K562 (cell line): Measurements from ENCODE around the gene GFRA1. TPM values are rescaled to one million over a fixed set of nuclear protein-coding genes. Genes with fewer than 3 reads are reported as not detected.

Source experiments
- ATAC-seq: fragments of 200-7000 bp; cut with Tn5 transposase; 3 replicates; pipeline ENCODE4 v1.9.1; 2020; ENCODE audit warnings: moderate library complexity
- BruUV-seq: library from RNA; stranded (reverse); fragments of 400-500 nt; replicated peaks from 2 replicates; lab custom pipeline; 2021; lab: Mats Ljungman, UMichigan
- CTCF ChIA-PET: fragments of 300-600 bp; formaldehyde crosslinking; extraction: SDS; loops from one replicate; lab custom pipeline; 2021; ENCODE audit warnings: low intra/inter-chr PET ratio; lab: Yijun Ruan, JAX
- POLR2A ChIA-PET: fragments of 300-600, 350-650 bp; sonication (Branson Sonifier 250); formaldehyde crosslinking; extraction: SDS; loops from one replicate; lab custom pipeline; 2021; ENCODE audit warnings: antibody characterized with exemption, inconsistent platforms; lab: Yijun Ruan, JAX
- DNase-seq, 4 experiments: peaks; one replicate each; pipeline versions ENCODE4 v3.0.0 to v3.0.0-alpha.2; 2011 to 2018; ENCODE audit warnings: low spot score in 3 of 4, mixed read lengths in 3 of 4; ENCODE audit errors: extremely low read depth in 1 of 4
- FAIRE-seq: peaks from 2 replicates; lab custom pipeline; 2011; peaks lifted over from hg19 to GRCh38; lab: Jason Lieb, UNC
- H2AFZ ChIP-seq: 2 replicates; pipeline ENCODE4 v1.6.0; 2011; ENCODE audit warnings: low read depth, low read length, control low read depth, inconsistent platforms
- H3K27ac ChIP-seq: fragments of 200-600 bp; 3 replicates; pipeline ENCODE4 v1.8.0; 2011; ENCODE audit warnings: low read depth, mild to moderate bottlenecking, control low read depth, inconsistent platforms, low read length, moderate library complexity, mixed read lengths; ENCODE audit errors: extremely low read depth
- H3K27me3 ChIP-seq, 2 experiments: fragments of 300-600 bp in 1 of 2; 2 replicates in 1 of 2; 3 replicates in 1 of 2; pipeline versions ENCODE4 v1.6.0 to v1.8.0; 2011; ENCODE audit warnings: inconsistent platforms in 2 of 2, low read length in 2 of 2, mild to moderate bottlenecking in 1 of 2, mixed read lengths in 1 of 2, moderate library complexity in 1 of 2; ENCODE audit not compliant: control insufficient read depth in 2 of 2, insufficient read depth in 2 of 2
- H3K36me3 ChIP-seq: fragments of 300-600 bp; 3 replicates; pipeline ENCODE4 v1.8.0; 2011; ENCODE audit warnings: mild to moderate bottlenecking, low read length, inconsistent platforms; ENCODE audit not compliant: control insufficient read depth, insufficient read depth
- H3K4me1 ChIP-seq, 2 experiments: fragments of 200-600 bp in 1 of 2; replicated peaks in 1 of 2; 2 replicates in 1 of 2; 3 replicates in 1 of 2; pipeline versions ENCODE4 v1.5.1 to v1.8.0; 2011; ENCODE audit warnings: inconsistent platforms in 2 of 2, low read length in 2 of 2, mild to moderate bottlenecking in 1 of 2, mixed read lengths in 1 of 2, moderate library complexity in 1 of 2; ENCODE audit not compliant: control insufficient read depth in 2 of 2, insufficient read depth in 2 of 2
- H3K4me2 ChIP-seq: 2 replicates; pipeline ENCODE4 v1.6.1; 2011; ENCODE audit warnings: low read length, control low read depth, inconsistent platforms, mixed read lengths; ENCODE audit not compliant: insufficient read depth
- H3K4me3 ChIP-seq: fragments of 200-600 bp; sonication (generic), shearing (Covaris generic); 2 replicates; pipeline ENCODE4 v1.5.1; 2016; ENCODE audit warnings: control low read depth, inconsistent platforms
- H3K79me2 ChIP-seq: fragments of 200-600 bp; 3 replicates; pipeline ENCODE4 v1.8.0; 2011; ENCODE audit warnings: low read length, inconsistent platforms; ENCODE audit not compliant: control insufficient read depth, insufficient read depth
- H3K9ac ChIP-seq, 2 experiments: 2 replicates each; pipeline versions ENCODE4 v1.6.0 to v1.6.1; 2011; ENCODE audit warnings: low read depth in 2 of 2, low read length in 2 of 2, control low read depth in 1 of 2, inconsistent platforms in 1 of 2, mild to moderate bottlenecking in 1 of 2, mixed read lengths in 1 of 2; ENCODE audit not compliant: insufficient read depth in 1 of 2
- H3K9me1 ChIP-seq: one replicate; pipeline ENCODE4 v1.6.0; 2011; ENCODE audit warnings: inconsistent platforms, mild to moderate bottlenecking, low read length, moderate library complexity; ENCODE audit not compliant: control insufficient read depth, insufficient read depth
- H3K9me3 ChIP-seq: replicated peaks from 2 replicates; pipeline ENCODE4 v1.5.1; 2011; ENCODE audit warnings: low read depth, low read length, inconsistent platforms; ENCODE audit not compliant: control insufficient read depth, insufficient read depth
- H4K20me1 ChIP-seq: replicated peaks from 2 replicates; pipeline ENCODE4 v1.6.1; 2011; ENCODE audit warnings: low read length, inconsistent platforms, mixed read lengths; ENCODE audit not compliant: control insufficient read depth, insufficient read depth
- ARID3A ChIP-seq: IDR thresholded peaks from 2 replicates; pipeline ENCODE4 v1.6.1; 2012; ENCODE audit warnings: low read depth, low read length, improper control_type of control experiment, borderline replicate concordance
- DNMT1 ChIP-seq: fragments of 450-650 bp; IDR thresholded peaks from 2 replicates; pipeline ENCODE4 v1.6.1; 2016; ENCODE audit warnings: antibody characterized with exemption, mild to moderate bottlenecking
- FOXK2 ChIP-seq, 2 experiments: fragments of 450-650 bp; IDR thresholded peaks in 1 of 2; conservative IDR thresholded peaks in 1 of 2; 2 replicates each; pipeline ENCODE4 v1.6.1; 2016; ENCODE audit warnings: low read depth in 2 of 2, mild to moderate bottlenecking in 1 of 2
- L3MBTL2 ChIP-seq: fragments of 450-650 bp; IDR thresholded peaks from 2 replicates; pipeline ENCODE4 v1.6.1; 2016; ENCODE audit warnings: mild to moderate bottlenecking, moderate library complexity
- MNT ChIP-seq, 2 experiments: fragments of 450-650 bp; conservative IDR thresholded peaks; 2 replicates each; pipeline ENCODE4 v1.6.1; 2017; ENCODE audit warnings: mild to moderate bottlenecking in 2 of 2, moderate library complexity in 2 of 2
- NFATC3 ChIP-seq: fragments of 450-650 bp; IDR thresholded peaks from 2 replicates; pipeline ENCODE4 v1.6.1; 2017; ENCODE audit warnings: mild to moderate bottlenecking
- RNF2 ChIP-seq: sonication (generic); IDR thresholded peaks from 2 replicates; pipeline ENCODE4 v1.6.1; 2016
- SPI1 ChIP-seq: IDR thresholded peaks from 2 replicates; pipeline ENCODE4 v1.6.1; 2011; ENCODE audit warnings: low read depth, low read length, control low read depth, borderline replicate concordance
- TRIM28 ChIP-seq: fragments of 450-650 bp; IDR thresholded peaks from 2 replicates; pipeline ENCODE4 v1.6.1; 2017
- ZMIZ1 ChIP-seq, 2 experiments: fragments of 150-350 bp in 1 of 2; IDR thresholded peaks; 2 replicates each; pipeline ENCODE4 v1.6.1; 2012 to 2016; ENCODE audit warnings: low read depth in 2 of 2, low read length in 2 of 2, mild to moderate bottlenecking in 1 of 2, moderate library complexity in 1 of 2
- ZNF384 ChIP-seq: IDR thresholded peaks from 2 replicates; pipeline ENCODE4 v1.6.1; 2012; ENCODE audit warnings: low read depth, low read length, improper control_type of control experiment
- ZNF584 ChIP-seq: fragments of 200-800 bp; sonication (Bioruptor generic); IDR thresholded peaks from 2 replicates; pipeline ENCODE4 v1.6.1; 2016; ENCODE audit warnings: low read depth, mild to moderate bottlenecking, missing genetic modification characterization, missing compliant biosample characterization
- WGBS: fragments of 100-300 bp; shearing (Covaris generic); methylation state at CpG from one replicate; pipeline ENCODE4 v1.1.6; 2016; ENCODE audit warnings: low coverage, mixed read lengths; ENCODE audit not compliant: insufficient coverage; ENCODE audit errors: missing lambda C conversion rate; 5-methylcytosine and 5-hydroxymethylcytosine counted together
- in situ Hi-C: fragments of 300-500 bp; cut with MboI; formaldehyde crosslinking; loops from 4 replicates; pipeline ENCODE4 v1.15.0; 2018; ENCODE audit warnings: inconsistent platforms, mixed read lengths
- intact Hi-C: fragments of 100-400 bp; cut with micrococcal nuclease; formaldehyde crosslinking; loops from 2 replicates; pipeline ENCODE4 v1.14.2; 2022
- polyA plus RNA-seq, 8 experiments: library from polyadenylated mRNA; depleted of rRNA in 4 of 8; stranded (reverse) in 5 of 8; unstranded in 3 of 8; fragments of >200 nt; fragmentation: Nextera tagmentation in 2 of 8; fragmentation: Illumina TruSeq in 1 of 8; extraction: Ambion mirVana in 2 of 8; extraction: Trizol in 1 of 8; gene quantifications; 2 replicates each; pipeline versions ENCODE4 v1.2.1 to v1.2.3, GENCODE V29; 2011 to 2014; ENCODE audit warnings: inconsistent platforms in 1 of 8, missing spikeins in 1 of 8
- total RNA-seq, 7 experiments: library from RNA; depleted of rRNA in 6 of 7; stranded (reverse); fragments of >200 nt in 6 of 7; fragmentation: Illumina TruSeq in 2 of 7; extraction: Trizol in 2 of 7; gene quantifications; 2 replicates each; pipeline versions ENCODE4 v1.2.1 to v1.2.3, GENCODE V29; 2011 to 2021; ENCODE audit warnings: low replicate concordance in 1 of 7

Gene GFRA1
- total and polyA plus RNA-seq, 9 of the 15 experiments (the other 6 are each of a cell fraction or from before 2014, with no cell fraction given): 0.04 TPM; not detected in 8

DNA sequence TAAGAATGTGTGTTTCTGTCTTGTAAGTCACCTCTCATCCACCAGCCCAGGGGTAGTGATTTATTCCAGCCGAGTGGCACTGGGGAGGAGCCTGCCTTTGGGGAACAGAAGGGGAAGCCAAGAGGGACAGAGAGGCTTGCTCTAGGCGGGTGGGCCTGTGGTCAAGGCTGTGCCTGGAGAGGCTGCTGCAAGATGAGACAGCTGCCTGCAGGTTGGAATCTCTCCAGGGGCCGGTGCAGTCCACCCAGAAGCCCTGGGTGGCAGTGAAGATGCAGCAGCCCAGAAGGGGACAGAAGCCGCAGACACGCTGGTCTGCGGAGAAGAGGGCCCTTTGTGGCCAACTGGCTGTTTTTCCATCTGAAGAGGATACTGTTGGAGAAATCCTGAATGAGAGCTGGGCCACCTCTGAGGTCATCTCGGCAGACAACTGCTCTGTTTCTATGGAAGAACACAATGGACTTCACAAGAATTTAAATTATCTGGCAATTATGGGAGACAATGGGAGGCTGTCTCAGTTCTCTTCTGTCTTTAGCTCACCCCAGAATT is 175.7 kb downstream of the GFRA1 start:
- H3K9ac ChIP-seq: no peak overlapping the region
- ChIA-PET CTCF (no interaction called here), POLR2A (no interaction called here)
- FAIRE-seq (no peak), ATAC-seq (no peak), DNase-seq (no peak)
- H3K9me3 ChIP-seq: no peaks in the 10 kb centered on the region
- H4K20me1 ChIP-seq: no peaks in the 10 kb centered on the region
- no peaks in the 10 kb centered on the region for H3K27me3 ChIP-seq
- H3K27ac ChIP-seq: no peak overlapping the region
- H2AFZ ChIP-seq: no peak overlapping the region
- no peaks in the 10 kb centered on the region for H3K79me2 ChIP-seq
- H3K4me3 ChIP-seq: no peak overlapping the region
- no peaks in the 10 kb centered on the region for H3K9me1 ChIP-seq
- no peaks in the 10 kb centered on the region for H3K4me1 ChIP-seq
- no peak overlapping the region for H3K4me2 ChIP-seq
- WGBS: 0% methylated on average over 6 of the region's 7 CpGs
- BruUV-seq: no TSS peak
- no peaks in the 10 kb centered on the region for H3K36me3 ChIP-seq
- TF ChIP-seq L3MBTL2 (no peak), ZNF584 (no peak), FOXK2 (conservative IDR thresholded peaks at IDR 0.05 in 1 of 2, IDR thresholded peaks at IDR 0.05 in 1 of 2; ENCODE audit: low read depth in 2 of 2) (no peak), DNMT1 (no peak), RNF2 (no peak), TRIM28 (no peak), NFATC3 (no peak), MNT (conservative IDR thresholded peaks at IDR 0.05) (no peak), ARID3A (no peak), ZNF384 (no peak), ZMIZ1 (IDR thresholded peaks at IDR 0.05; ENCODE audit: low read depth in 2 of 2, low read length in 2 of 2) (no peak), SPI1 (no peak)
- intact Hi-C loops (no loop called here), in situ Hi-C loops (no loop called here)
